Measurements from ENCODE around the gene OR8J1.

DNA sequence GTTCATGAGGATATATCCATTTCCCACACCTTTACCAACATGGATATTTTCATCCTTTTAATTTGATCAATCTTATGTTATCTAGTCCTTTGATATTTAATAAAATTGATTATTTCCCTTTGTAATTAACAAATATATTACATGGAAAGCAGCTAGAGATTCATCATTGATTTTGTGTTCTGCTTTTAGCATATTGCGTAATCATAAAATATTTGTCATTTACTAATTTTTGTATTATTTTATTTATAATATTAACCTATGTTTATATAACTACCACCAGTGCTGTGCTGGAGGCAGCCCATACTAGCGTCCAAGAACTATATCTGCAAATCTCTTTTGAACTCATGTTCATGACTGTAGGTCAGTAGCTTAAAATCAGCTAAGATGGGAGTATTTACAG is 26.0 kb downstream of the OR8J1 start:
- TF ChIP-seq, protein P1, sequence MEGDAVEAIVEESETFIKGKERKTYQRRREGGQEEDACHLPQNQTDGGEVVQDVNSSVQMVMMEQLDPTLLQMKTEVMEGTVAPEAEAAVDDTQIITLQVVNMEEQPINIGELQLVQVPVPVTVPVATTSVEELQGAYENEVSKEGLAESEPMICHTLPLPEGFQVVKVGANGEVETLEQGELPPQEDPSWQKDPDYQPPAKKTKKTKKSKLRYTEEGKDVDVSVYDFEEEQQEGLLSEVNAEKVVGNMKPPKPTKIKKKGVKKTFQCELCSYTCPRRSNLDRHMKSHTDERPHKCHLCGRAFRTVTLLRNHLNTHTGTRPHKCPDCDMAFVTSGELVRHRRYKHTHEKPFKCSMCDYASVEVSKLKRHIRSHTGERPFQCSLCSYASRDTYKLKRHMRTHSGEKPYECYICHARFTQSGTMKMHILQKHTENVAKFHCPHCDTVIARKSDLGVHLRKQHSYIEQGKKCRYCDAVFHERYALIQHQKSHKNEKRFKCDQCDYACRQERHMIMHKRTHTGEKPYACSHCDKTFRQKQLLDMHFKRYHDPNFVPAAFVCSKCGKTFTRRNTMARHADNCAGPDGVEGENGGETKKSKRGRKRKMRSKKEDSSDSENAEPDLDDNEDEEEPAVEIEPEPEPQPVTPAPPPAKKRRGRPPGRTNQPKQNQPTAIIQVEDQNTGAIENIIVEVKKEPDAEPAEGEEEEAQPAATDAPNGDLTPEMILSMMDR (IDR thresholded peaks at IDR 0.05; ENCODE audit: low read depth, low read length), result no peak
- TF ChIP-seq MYC (IDR thresholded peaks at IDR 0.05; ENCODE audit: low read depth, low read length), result no peak

Data from NB4 (cell line).